SK-N-SH treated with all-trans-retinoic acid at 6 μM for 48 hours (cell line): ENCODE measurements around the gene CALHM2.

ENCODE experiments used
- OSR1 ChIP-seq: fragments of 250-450 bp; sonication (Bioruptor Pico); IDR thresholded peaks from 2 replicates; pipeline ENCODE4 v1.8.0; 2022; ENCODE audit warnings: moderate library complexity, mild to moderate bottlenecking, inconsistent platforms
- ZFP30 ChIP-seq: fragments of 450-650 bp; formaldehyde crosslinking; IDR thresholded peaks from 2 replicates; pipeline ENCODE4 v1.5.0; 2022; ENCODE audit warnings: mild to moderate bottlenecking, moderate library complexity
- TF ChIP-seq, protein P1 (sequence below): fragments of 250-450 bp; sonication (Bioruptor Pico); IDR thresholded peaks from 2 replicates; pipeline ENCODE4 v1.8.0; 2020; ENCODE audit warnings: mild to moderate bottlenecking, moderate library complexity, borderline replicate concordance

DNA sequence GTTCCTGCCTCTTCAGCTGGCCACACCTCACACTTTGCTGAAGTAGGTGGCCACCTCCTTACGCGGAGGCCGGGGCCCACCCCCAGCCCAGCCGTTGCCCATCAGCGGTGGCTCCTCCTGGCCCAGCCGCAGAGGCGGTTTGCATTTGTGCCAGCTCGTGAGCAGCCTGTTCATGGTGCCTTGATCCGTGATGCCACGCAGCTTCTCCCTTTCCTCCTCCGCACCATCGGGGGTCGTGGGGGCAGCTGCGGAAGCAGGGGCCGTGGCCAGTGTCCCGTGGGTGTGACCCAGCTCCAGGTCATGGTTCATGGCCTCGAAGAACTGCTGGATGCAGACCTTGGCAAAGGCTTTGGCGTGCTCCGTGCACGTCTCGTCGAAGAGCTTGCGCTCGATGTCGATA lies 3.1 kb upstream of the CALHM2 start:
- TF ChIP-seq ZFP30 (CRISPR knock-in tag) = no peak
- TF ChIP-seq, protein P1, sequence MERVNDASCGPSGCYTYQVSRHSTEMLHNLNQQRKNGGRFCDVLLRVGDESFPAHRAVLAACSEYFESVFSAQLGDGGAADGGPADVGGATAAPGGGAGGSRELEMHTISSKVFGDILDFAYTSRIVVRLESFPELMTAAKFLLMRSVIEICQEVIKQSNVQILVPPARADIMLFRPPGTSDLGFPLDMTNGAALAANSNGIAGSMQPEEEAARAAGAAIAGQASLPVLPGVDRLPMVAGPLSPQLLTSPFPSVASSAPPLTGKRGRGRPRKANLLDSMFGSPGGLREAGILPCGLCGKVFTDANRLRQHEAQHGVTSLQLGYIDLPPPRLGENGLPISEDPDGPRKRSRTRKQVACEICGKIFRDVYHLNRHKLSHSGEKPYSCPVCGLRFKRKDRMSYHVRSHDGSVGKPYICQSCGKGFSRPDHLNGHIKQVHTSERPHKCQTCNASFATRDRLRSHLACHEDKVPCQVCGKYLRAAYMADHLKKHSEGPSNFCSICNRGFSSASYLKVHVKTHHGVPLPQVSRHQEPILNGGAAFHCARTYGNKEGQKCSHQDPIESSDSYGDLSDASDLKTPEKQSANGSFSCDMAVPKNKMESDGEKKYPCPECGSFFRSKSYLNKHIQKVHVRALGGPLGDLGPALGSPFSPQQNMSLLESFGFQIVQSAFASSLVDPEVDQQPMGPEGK (CRISPR knock-in tag) = no peak
- TF ChIP-seq OSR1 (CRISPR knock-in tag) = no peak
